Measurements from ENCODE around the gene PTPN6. TPM values are rescaled to one million over a fixed set of nuclear protein-coding genes. Genes with fewer than 3 reads are reported as not detected.
"Not testable (repeated sequence)": the region's sequence is repeated elsewhere in the genome, so short reads cannot be mapped to it uniquely, and the experiment has no call there.

PTPN6 gene
- 1 to 10 TPM in 2 of 8 experiments, under 1 TPM in 6; 0.22 to 2.4 (median 0.88) TPM for total RNA-seq

GRCh38 chr12:6950811-6951540 is at the start of gene PTPN6:
Gene PTPN6, plus strand, starts transcription at chr12:6951356. Its CDS starts 157 bp downstream, at chr12:6951513.
- peaks cover 0 to 6% of the 10 kb centered on the region in 2 donors for H3K4me1 ChIP-seq (replicated peaks in 1 of 2)
- H3K4me3 ChIP-seq: no peak within 1 kb of the TSS
- WGBS, 10 experiments: 0 to 100% (median 70%) methylated on average over 1 to 3 of the region's 25 CpGs; no CpG with 5 or more reads in 4 of the 10 experiments
- no peak within 1 kb of the TSS for H3K27ac ChIP-seq
- in situ Hi-C loops (cut with MboI; ENCODE audit: low pct_unique_long_range_greater_than_20kb in 2 of 9, low sequenced_read_pairs in 9 of 9, unreplicated experiment in 9 of 9): loop anchor here in 1 of 9 experiments (25.0 kb wide), 1 partner anchor 161 kb away; the partner anchor contains the start of gene C1RL
- ATAC-seq (replicated peaks in 6 of 8): no peak

- Histone ChIP-seq H3K4me3 (no peak overlapping the region), H3K27ac (no peak overlapping the region), H3K4me1 (replicated peaks in 1 of 2) (peaks cover 22 to 28% of the 10 kb centered on the region in 2 donors)
- WGBS, 10 experiments: 70 to 88% (median 82%) methylated on average over 1 to 3 of the region's 4 CpGs; no CpG with 5 or more reads in 6 of the 10 experiments
- ATAC-seq (replicated peaks in 6 of 8): no peak
- in situ Hi-C loops (cut with MboI; ENCODE audit: low pct_unique_long_range_greater_than_20kb in 2 of 9, low sequenced_read_pairs in 9 of 9, unreplicated experiment in 9 of 9): no loop called here
These were observed 48.7 kb upstream of the PTPN6 start for GRCh38 chr12:6902448-6902847.

DNA sequence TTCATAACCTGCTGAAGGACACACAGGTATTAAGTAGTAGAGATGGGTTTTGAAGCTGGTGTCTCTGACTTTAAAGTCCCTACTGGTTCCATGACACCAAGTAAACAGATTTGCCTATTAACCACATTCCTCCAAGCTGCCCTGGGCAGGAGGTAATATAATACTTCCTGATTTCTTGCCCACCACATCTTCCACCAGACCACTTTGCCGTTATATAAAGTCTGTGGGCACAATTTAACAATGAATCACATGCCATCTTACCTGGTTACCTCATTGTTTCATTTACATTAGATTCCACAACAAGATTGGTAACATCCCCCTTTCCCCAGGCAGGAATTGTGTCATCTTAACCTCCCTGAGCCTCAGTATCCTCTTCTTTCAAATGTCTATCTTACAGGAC is 47.4 kb upstream of the PTPN6 start:
- peaks cover 22 to 28% of the 10 kb centered on the region in 2 donors for H3K4me1 ChIP-seq (replicated peaks in 1 of 2)
- in situ Hi-C loops (cut with MboI; ENCODE audit: low pct_unique_long_range_greater_than_20kb in 2 of 9, low sequenced_read_pairs in 9 of 9, unreplicated experiment in 9 of 9): no loop called here
- peak overlapping the region; percentile 79 to 89 for H3K27ac ChIP-seq
- ATAC-seq (replicated peaks in 6 of 8): no peak
- H3K4me3 ChIP-seq: peak overlapping the region in 1 of 5 donors; percentile 43
- 67 to 100% (median 100%) methylated on average over 1 of the region's 1 CpG; no CpG with 5 or more reads in 5 of the 10 experiments for WGBS, 10 experiments

- 0 to 47% (median 13%) methylated on average over 1 to 15 of the region's 34 CpGs; no CpG with 5 or more reads in 1 of the 10 experiments for WGBS, 10 experiments
- in situ Hi-C loops (cut with MboI; ENCODE audit: low pct_unique_long_range_greater_than_20kb in 2 of 9, low sequenced_read_pairs in 9 of 9, unreplicated experiment in 9 of 9): no loop called here
- H3K27ac ChIP-seq: peak within 1 kb of the TSS; percentile 79 to 89
- peak; percentile 93 to 97 (median 94) for ATAC-seq (replicated peaks in 6 of 8)
- peak within 1 kb of the TSS; percentile 31 to 48 (median 43) for H3K4me3 ChIP-seq
- peaks cover 21 to 24% of the 10 kb centered on the region in 2 donors for H3K4me1 ChIP-seq (replicated peaks in 1 of 2)
These were observed 46.6 kb upstream of the PTPN6 start, which contains the start of gene LRRC23 for GRCh38 chr12:6904280-6905276. Gene LRRC23, plus strand, starts transcription at chr12:6904822. Its CDS starts 812 bp downstream, at chr12:6905634.

GRCh38 chr12:6905414-6906040 is 45.6 kb upstream of the PTPN6 start:
- H3K4me1 ChIP-seq (replicated peaks in 1 of 2): peaks cover 17% of the 10 kb centered on the region in 2 donors
- peak overlapping the region; percentile 63 to 89 for H3K27ac ChIP-seq
- in situ Hi-C loops (cut with MboI; ENCODE audit: low pct_unique_long_range_greater_than_20kb in 2 of 9, low sequenced_read_pairs in 9 of 9, unreplicated experiment in 9 of 9): no loop called here
- 20 to 83% (median 60%) methylated on average over 1 to 3 of the region's 5 CpGs; no CpG with 5 or more reads in 4 of the 10 experiments for WGBS, 10 experiments
- no peak for ATAC-seq (replicated peaks in 6 of 8)
- H3K4me3 ChIP-seq: peak overlapping the region; percentile 31 to 48 (median 43)

GRCh38 chr12:6908141-6908540 is 43.0 kb upstream of the PTPN6 start:
- in situ Hi-C loops (cut with MboI; ENCODE audit: low pct_unique_long_range_greater_than_20kb in 2 of 9, low sequenced_read_pairs in 9 of 9, unreplicated experiment in 9 of 9); H3K27ac ChIP-seq; H3K4me3 ChIP-seq; ATAC-seq (replicated peaks in 6 of 8): not testable (repeated sequence)
- WGBS, 10 experiments: 85 to 100% (median 91%) methylated on average over 1 to 9 of the region's 11 CpGs; no CpG with 5 or more reads in 5 of the 10 experiments
- peaks cover 20 to 21% of the 10 kb centered on the region in 2 donors for H3K4me1 ChIP-seq (replicated peaks in 1 of 2)

- Histone ChIP-seq H3K4me3 (no peak overlapping the region), H3K27ac (no peak overlapping the region), H3K4me1 (replicated peaks in 1 of 2) (peaks cover 18 to 20% of the 10 kb centered on the region in 2 donors)
- in situ Hi-C loops (cut with MboI; ENCODE audit: low pct_unique_long_range_greater_than_20kb in 2 of 9, low sequenced_read_pairs in 9 of 9, unreplicated experiment in 9 of 9): no loop called here
- no peak for ATAC-seq (replicated peaks in 6 of 8)
- 80 to 100% (median 87%) methylated on average over 1 to 3 of the region's 4 CpGs; no CpG with 5 or more reads in 4 of the 10 experiments for WGBS, 10 experiments
These were observed 41.6 kb upstream of the PTPN6 start for GRCh38 chr12:6909421-6910145.

DNA sequence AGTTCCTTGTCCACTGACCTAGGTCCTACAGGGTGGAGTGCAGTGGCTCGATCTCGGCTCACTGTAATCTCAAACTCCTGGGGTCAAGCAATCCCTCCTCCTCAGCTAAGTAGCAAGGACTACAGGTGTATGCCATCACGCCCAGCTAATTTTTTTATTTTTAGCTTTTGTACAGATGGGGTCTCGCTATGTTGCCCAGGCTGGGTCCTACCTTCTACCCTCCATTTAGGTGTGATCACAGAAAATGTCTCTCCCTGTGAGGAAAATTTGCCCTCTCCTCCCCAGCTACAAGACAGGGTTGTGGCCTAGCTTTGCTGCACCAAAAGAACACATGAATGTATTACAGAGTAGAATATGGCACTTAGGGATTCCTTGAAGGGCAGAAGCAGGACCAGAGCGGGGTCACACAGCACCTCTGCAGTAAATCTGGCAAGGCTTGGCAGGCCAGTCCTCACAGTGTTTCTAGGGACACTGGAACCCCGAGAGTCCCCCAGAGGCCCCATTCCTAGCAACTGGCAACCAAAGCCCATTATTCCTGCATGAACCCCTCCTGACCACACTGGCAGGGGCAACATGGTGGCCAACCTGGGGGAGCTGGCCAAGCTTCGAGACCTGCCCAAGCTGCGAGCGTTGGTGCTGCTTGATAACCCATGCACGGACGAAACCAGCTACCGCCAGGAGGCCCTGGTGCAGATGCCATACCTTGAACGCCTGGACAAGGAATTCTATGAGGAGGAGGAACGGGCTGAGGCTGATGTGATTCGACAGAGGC is 38.8 kb upstream of the PTPN6 start:
- no peak overlapping the region for H3K27ac ChIP-seq
- no peak for ATAC-seq (replicated peaks in 6 of 8)
- 75 to 100% (median 91%) methylated on average over 3 to 13 of the region's 15 CpGs; no CpG with 5 or more reads in 3 of the 10 experiments for WGBS, 10 experiments
- H3K4me1 ChIP-seq (replicated peaks in 1 of 2): peaks cover 15 to 16% of the 10 kb centered on the region in 2 donors
- in situ Hi-C loops (cut with MboI; ENCODE audit: low pct_unique_long_range_greater_than_20kb in 2 of 9, low sequenced_read_pairs in 9 of 9, unreplicated experiment in 9 of 9): no loop called here
- H3K4me3 ChIP-seq: no peak overlapping the region

DNA sequence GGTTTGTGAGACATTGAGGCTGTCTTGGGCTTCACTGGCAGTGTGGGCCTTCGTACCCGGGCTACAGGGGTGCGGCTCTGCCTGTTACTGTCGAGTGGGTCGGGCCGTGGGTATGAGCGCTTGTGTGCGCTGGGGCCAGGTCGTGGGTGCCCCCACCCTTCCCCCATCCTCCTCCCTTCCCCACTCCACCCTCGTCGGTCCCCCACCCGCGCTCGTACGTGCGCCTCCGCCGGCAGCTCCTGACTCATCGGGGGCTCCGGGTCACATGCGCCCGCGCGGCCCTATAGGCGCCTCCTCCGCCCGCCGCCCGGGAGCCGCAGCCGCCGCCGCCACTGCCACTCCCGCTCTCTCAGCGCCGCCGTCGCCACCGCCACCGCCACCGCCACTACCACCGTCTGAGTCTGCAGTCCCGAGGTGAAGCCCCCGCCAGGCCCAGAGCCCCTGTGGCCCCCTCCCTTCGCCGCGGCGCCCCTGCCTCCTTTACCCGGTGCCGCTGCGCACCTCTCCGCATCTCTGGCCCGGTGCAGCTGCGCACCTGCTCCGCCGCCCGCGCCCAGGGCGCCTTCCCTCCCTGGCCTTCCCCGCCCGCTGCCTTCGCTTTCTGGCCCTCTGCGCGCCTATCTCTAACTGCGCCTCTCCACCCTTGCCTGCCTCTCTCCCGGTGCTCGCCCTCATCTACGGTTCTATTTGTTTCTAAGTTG is 36.8 kb upstream of the PTPN6 start, which contains the start of gene ENO2:
ENO2 (plus strand) TSS at position 335 of the 701 bp plus-strand sequence. CDS start 1,253 bp downstream, outside the sequence.
- in situ Hi-C loops (cut with MboI; ENCODE audit: low pct_unique_long_range_greater_than_20kb in 2 of 9, low sequenced_read_pairs in 9 of 9, unreplicated experiment in 9 of 9): no loop called here
- ATAC-seq (replicated peaks in 6 of 8): peak; percentile 84 to 94 (median 90)
- 0% methylated on average over 8 of the region's 68 CpGs; no CpG with 5 or more reads in 9 of the 10 experiments for WGBS, 10 experiments
- Histone ChIP-seq H3K27ac (peak within 1 kb of the TSS; percentile 88 to 96), H3K4me3 (peak within 1 kb of the TSS; percentile 71 to 99 (median 96)), H3K4me1 (replicated peaks in 1 of 2) (peaks cover 15 to 16% of the 10 kb centered on the region in 2 donors)

GRCh38 chr12:6914947-6915788 is 36.0 kb upstream of the PTPN6 start:
- Histone ChIP-seq H3K4me1 (replicated peaks in 1 of 2) (peaks cover 15 to 16% of the 10 kb centered on the region in 2 donors), H3K4me3 (peak overlapping the region; percentile 71 to 99 (median 96)), H3K27ac (peak overlapping the region; percentile 88 to 96)
- peak in 6 of 8 experiments; percentile 5 to 64 (median 46) for ATAC-seq (replicated peaks in 6 of 8)
- in situ Hi-C loops (cut with MboI; ENCODE audit: low pct_unique_long_range_greater_than_20kb in 2 of 9, low sequenced_read_pairs in 9 of 9, unreplicated experiment in 9 of 9): no loop called here
- no CpG with 5 or more reads among the region's 29 CpGs for WGBS, 10 experiments
